Keratinocyte (primary cell): ENCODE data around the gene DISP2. TPM values are rescaled to one million over a fixed set of nuclear protein-coding genes. Genes with fewer than 3 reads are reported as not detected.
A peak's percentile ranks its signal among the peaks of the same experiment; 100 is the strongest.

Experiments
- DNase-seq: peaks from one replicate; pipeline ENCODE4 v3.0.0-alpha.2; 2011; ENCODE audit warnings: low read depth, missing footprints, low spot score
- FAIRE-seq: peaks from 2 replicates; lab custom pipeline; 2011; peaks lifted over from hg19 to GRCh38; lab: Jason Lieb, UNC
- H2AFZ ChIP-seq: 2 replicates; pipeline ENCODE4 v1.6.0; 2012; ENCODE audit warnings: low read length, control low read depth, inconsistent platforms; ENCODE audit not compliant: control insufficient read depth
- H3K27ac ChIP-seq: 2 replicates; pipeline ENCODE4 v1.5.1; 2011; ENCODE audit warnings: low read length; ENCODE audit not compliant: control insufficient read depth, insufficient read depth
- H3K27me3 ChIP-seq: 3 replicates; pipeline ENCODE4 v1.6.0; 2011; ENCODE audit warnings: low read length; ENCODE audit not compliant: control insufficient read depth, insufficient read depth; ENCODE audit errors: extremely low read depth
- H3K36me3 ChIP-seq, 2 experiments: 2 replicates in 1 of 2; 3 replicates in 1 of 2; pipeline ENCODE4 v1.5.1; 2011; ENCODE audit warnings: low read length in 2 of 2, mild to moderate bottlenecking in 1 of 2; ENCODE audit not compliant: control insufficient read depth in 2 of 2, insufficient read depth in 2 of 2; ENCODE audit errors: extremely low read depth in 1 of 2
- H3K4me1 ChIP-seq: 3 replicates; pipeline ENCODE4 v1.5.1; 2011; ENCODE audit warnings: low read length; ENCODE audit not compliant: control insufficient read depth, insufficient read depth; ENCODE audit errors: extremely low read depth
- H3K4me2 ChIP-seq: 3 replicates; pipeline ENCODE4 v1.6.0; 2011; ENCODE audit warnings: low read depth, low read length; ENCODE audit not compliant: control insufficient read depth, insufficient read depth; ENCODE audit errors: extremely low read depth
- H3K4me3 ChIP-seq, 3 experiments: fragments of 200-600 bp in 1 of 3; sonication (generic) in 1 of 3; 2 replicates in 2 of 3; 3 replicates in 1 of 3; pipeline ENCODE4 v1.5.1; 2011 to 2016; ENCODE audit warnings: low read length in 3 of 3, mild to moderate bottlenecking in 3 of 3, control low read depth in 2 of 3, inconsistent platforms in 1 of 3, low read depth in 1 of 3, mixed read lengths in 1 of 3, mixed run types in 1 of 3, moderate library complexity in 1 of 3; ENCODE audit not compliant: control insufficient read depth in 2 of 3, insufficient read depth in 2 of 3; ENCODE audit errors: extremely low read depth in 1 of 3
- H3K79me2 ChIP-seq: 2 replicates; pipeline ENCODE4 v1.6.0; 2012; ENCODE audit warnings: low read length; ENCODE audit not compliant: control insufficient read depth, insufficient read depth
- H3K9ac ChIP-seq: 3 replicates; pipeline ENCODE4 v1.6.0; 2011; ENCODE audit warnings: low read length; ENCODE audit not compliant: control insufficient read depth, insufficient read depth; ENCODE audit errors: extremely low read depth
- H3K9me1 ChIP-seq: 3 replicates; pipeline ENCODE4 v1.6.0; 2011; ENCODE audit warnings: low read length; ENCODE audit not compliant: control insufficient read depth, insufficient read depth; ENCODE audit errors: extremely low read depth
- H3K9me3 ChIP-seq: 2 replicates; pipeline ENCODE4 v1.5.1; 2012; ENCODE audit warnings: low read depth, low read length; ENCODE audit not compliant: control insufficient read depth
- H4K20me1 ChIP-seq: 3 replicates; pipeline ENCODE4 v1.6.0; 2011; ENCODE audit warnings: low read length; ENCODE audit not compliant: control insufficient read depth, insufficient read depth; ENCODE audit errors: extremely low read depth
- CTCF ChIP-seq, 3 experiments: IDR thresholded peaks in 1 of 3; conservative IDR thresholded peaks in 1 of 3; optimal IDR thresholded peaks in 1 of 3; 2 replicates in 2 of 3; 3 replicates in 1 of 3; pipeline versions ENCODE3 to v1.5.1; 2011; ENCODE audit warnings: low read length in 3 of 3, mild to moderate bottlenecking in 3 of 3, moderate library complexity in 2 of 3, control low read depth in 1 of 3, inconsistent platforms in 1 of 3; ENCODE audit not compliant: insufficient read depth in 2 of 3; ENCODE audit errors: extremely low read depth in 1 of 3
- EZH2 ChIP-seq: IDR thresholded peaks from one replicate; pipeline ENCODE4 v1.6.1; 2012; ENCODE audit warnings: inconsistent platforms, mild to moderate bottlenecking, low read length, moderate library complexity
- dilution Hi-C: fragments of 300-500 bp; cut with MboI; formaldehyde crosslinking; loops from one replicate; pipeline ENCODE4 v1.7.0; 2020; ENCODE audit warnings: low sequenced_read_pairs; ENCODE audit not compliant: extremely low pct_ligation_motif_present
- polyA plus RNA-seq, 5 experiments: library from polyadenylated mRNA; depleted of rRNA in 3 of 5; stranded (reverse) in 3 of 5; stranded (forward) in 1 of 5; unstranded in 1 of 5; fragments of >200 nt; gene quantifications; 1 replicate in 1 of 5; 2 replicates in 3 of 5; 3 replicates in 1 of 5; pipeline versions ENCODE4 v1.2.1 to v1.2.3, GENCODE V29; 2011 to 2012; ENCODE audit warnings: missing spikeins in 2 of 5, low read depth in 1 of 5, low replicate concordance in 1 of 5

DISP2 gene
- polyA plus RNA-seq, 1 donor (not counting 4 experiments of a cell fraction or from before 2014, with no cell fraction given), result 0.12 TPM

GRCh38 chr15:40354408-40355171 is 3.4 kb upstream of the DISP2 start:
- no peak for DNase-seq
- no peaks in the 10 kb centered on the region for H3K36me3 ChIP-seq
- H3K4me2 ChIP-seq, result no peak overlapping the region
- FAIRE-seq, result no peak
- H3K79me2 ChIP-seq, result no peaks in the 10 kb centered on the region
- peaks cover 18% of the 10 kb centered on the region for H3K4me1 ChIP-seq
- no peak overlapping the region for H3K27ac ChIP-seq
- no peak overlapping the region for H3K4me3 ChIP-seq
- H2AFZ ChIP-seq, result no peak overlapping the region
- no peaks in the 10 kb centered on the region for H3K9me3 ChIP-seq
- no peaks in the 10 kb centered on the region for H3K9me1 ChIP-seq
- dilution Hi-C loops, result no loop called here
- H4K20me1 ChIP-seq, result no peaks in the 10 kb centered on the region
- no peaks in the 10 kb centered on the region for H3K27me3 ChIP-seq
- no peak overlapping the region for H3K9ac ChIP-seq
- peak; percentile 50 to 73 (median 68) for TF ChIP-seq CTCF (optimal IDR thresholded peaks at IDR 0.05 in 1 of 3, IDR thresholded peaks at IDR 0.05 in 1 of 3, conservative IDR thresholded peaks at IDR 0.05 in 1 of 3; ENCODE audit: extremely low read depth in 1 of 3, insufficient read depth in 2 of 3, low read length in 3 of 3)
- TF ChIP-seq EZH2, result no peak

GRCh38 chr15:40355976-40356585 is 1.9 kb upstream of the DISP2 start:
- Histone ChIP-seq H3K79me2 (no peaks in the 10 kb centered on the region), H3K9ac (no peak overlapping the region), H2AFZ (no peak overlapping the region), H3K4me1 (peaks cover 31% of the 10 kb centered on the region), H3K27me3 (no peaks in the 10 kb centered on the region), H3K4me2 (no peak overlapping the region), H3K27ac (no peak overlapping the region), H3K9me3 (no peaks in the 10 kb centered on the region), H4K20me1 (no peaks in the 10 kb centered on the region), H3K36me3 (no peaks in the 10 kb centered on the region), H3K4me3 (no peak overlapping the region), H3K9me1 (no peaks in the 10 kb centered on the region)
- TF ChIP-seq EZH2, result no peak
- TF ChIP-seq CTCF (optimal IDR thresholded peaks at IDR 0.05 in 1 of 3, IDR thresholded peaks at IDR 0.05 in 1 of 3, conservative IDR thresholded peaks at IDR 0.05 in 1 of 3; ENCODE audit: extremely low read depth in 1 of 3, insufficient read depth in 2 of 3, low read length in 3 of 3), result no peak
- dilution Hi-C loops, result no loop called here
- DNase-seq, result no peak
- no peak for FAIRE-seq
